ENCODE data around the gene KIF18B.

GRCh38 chr17:44906763-44907728 lies 40.5 kb downstream of the KIF18B start:
- TF ChIP-seq SREBF2 (IDR thresholded peaks at IDR 0.05; ENCODE audit: low read length) (no peak), MXI1 (IDR thresholded peaks at IDR 0.05; ENCODE audit: low read depth, low read length) (no peak), FOXM1 (IDR thresholded peaks at IDR 0.05; ENCODE audit: low read depth, low read length) (no peak), RCOR1 (conservative IDR thresholded peaks at IDR 0.05; ENCODE audit: low read depth, low read length) (no peak), SIN3A (IDR thresholded peaks at IDR 0.05; ENCODE audit: low read depth, low read length) (no peak), CBX5 (IDR thresholded peaks at IDR 0.05; ENCODE audit: low read depth) (no peak), EZH2 (IDR thresholded peaks at IDR 0.05; ENCODE audit: borderline replicate concordance, control insufficient read depth, low read depth, low read length) (no peak), KDM1A (IDR thresholded peaks at IDR 0.05; ENCODE audit: borderline replicate concordance) (no peak), POLR2A (IDR thresholded peaks at IDR 0.05; ENCODE audit: low read depth, low read length) (no peak), POU2F2 (IDR thresholded peaks at IDR 0.05; ENCODE audit: borderline replicate concordance, low read depth, low read length) (no peak)
- TF ChIP-seq, protein P1, sequence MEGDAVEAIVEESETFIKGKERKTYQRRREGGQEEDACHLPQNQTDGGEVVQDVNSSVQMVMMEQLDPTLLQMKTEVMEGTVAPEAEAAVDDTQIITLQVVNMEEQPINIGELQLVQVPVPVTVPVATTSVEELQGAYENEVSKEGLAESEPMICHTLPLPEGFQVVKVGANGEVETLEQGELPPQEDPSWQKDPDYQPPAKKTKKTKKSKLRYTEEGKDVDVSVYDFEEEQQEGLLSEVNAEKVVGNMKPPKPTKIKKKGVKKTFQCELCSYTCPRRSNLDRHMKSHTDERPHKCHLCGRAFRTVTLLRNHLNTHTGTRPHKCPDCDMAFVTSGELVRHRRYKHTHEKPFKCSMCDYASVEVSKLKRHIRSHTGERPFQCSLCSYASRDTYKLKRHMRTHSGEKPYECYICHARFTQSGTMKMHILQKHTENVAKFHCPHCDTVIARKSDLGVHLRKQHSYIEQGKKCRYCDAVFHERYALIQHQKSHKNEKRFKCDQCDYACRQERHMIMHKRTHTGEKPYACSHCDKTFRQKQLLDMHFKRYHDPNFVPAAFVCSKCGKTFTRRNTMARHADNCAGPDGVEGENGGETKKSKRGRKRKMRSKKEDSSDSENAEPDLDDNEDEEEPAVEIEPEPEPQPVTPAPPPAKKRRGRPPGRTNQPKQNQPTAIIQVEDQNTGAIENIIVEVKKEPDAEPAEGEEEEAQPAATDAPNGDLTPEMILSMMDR (IDR thresholded peaks at IDR 0.05 in 2 of 3, conservative IDR thresholded peaks at IDR 0.05 in 1 of 3; ENCODE audit: control insufficient read depth in 2 of 3, extremely low read depth in 1 of 3, insufficient read depth in 1 of 3, low read depth in 3 of 3, low read length in 3 of 3), result no peak
- TF ChIP-seq, protein P2, sequence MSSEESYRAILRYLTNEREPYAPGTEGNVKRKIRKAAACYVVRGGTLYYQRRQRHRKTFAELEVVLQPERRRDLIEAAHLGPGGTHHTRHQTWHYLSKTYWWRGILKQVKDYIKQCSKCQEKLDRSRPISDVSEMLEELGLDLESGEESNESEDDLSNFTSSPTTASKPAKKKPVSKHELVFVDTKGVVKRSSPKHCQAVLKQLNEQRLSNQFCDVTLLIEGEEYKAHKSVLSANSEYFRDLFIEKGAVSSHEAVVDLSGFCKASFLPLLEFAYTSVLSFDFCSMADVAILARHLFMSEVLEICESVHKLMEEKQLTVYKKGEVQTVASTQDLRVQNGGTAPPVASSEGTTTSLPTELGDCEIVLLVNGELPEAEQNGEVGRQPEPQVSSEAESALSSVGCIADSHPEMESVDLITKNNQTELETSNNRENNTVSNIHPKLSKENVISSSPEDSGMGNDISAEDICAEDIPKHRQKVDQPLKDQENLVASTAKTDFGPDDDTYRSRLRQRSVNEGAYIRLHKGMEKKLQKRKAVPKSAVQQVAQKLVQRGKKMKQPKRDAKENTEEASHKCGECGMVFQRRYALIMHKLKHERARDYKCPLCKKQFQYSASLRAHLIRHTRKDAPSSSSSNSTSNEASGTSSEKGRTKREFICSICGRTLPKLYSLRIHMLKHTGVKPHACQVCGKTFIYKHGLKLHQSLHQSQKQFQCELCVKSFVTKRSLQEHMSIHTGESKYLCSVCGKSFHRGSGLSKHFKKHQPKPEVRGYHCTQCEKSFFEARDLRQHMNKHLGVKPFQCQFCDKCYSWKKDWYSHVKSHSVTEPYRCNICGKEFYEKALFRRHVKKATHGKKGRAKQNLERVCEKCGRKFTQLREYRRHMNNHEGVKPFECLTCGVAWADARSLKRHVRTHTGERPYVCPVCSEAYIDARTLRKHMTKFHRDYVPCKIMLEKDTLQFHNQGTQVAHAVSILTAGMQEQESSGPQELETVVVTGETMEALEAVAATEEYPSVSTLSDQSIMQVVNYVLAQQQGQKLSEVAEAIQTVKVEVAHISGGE (CRISPR knock-in tag; IDR thresholded peaks at IDR 0.05), result no peak
- TF ChIP-seq, protein P3, sequence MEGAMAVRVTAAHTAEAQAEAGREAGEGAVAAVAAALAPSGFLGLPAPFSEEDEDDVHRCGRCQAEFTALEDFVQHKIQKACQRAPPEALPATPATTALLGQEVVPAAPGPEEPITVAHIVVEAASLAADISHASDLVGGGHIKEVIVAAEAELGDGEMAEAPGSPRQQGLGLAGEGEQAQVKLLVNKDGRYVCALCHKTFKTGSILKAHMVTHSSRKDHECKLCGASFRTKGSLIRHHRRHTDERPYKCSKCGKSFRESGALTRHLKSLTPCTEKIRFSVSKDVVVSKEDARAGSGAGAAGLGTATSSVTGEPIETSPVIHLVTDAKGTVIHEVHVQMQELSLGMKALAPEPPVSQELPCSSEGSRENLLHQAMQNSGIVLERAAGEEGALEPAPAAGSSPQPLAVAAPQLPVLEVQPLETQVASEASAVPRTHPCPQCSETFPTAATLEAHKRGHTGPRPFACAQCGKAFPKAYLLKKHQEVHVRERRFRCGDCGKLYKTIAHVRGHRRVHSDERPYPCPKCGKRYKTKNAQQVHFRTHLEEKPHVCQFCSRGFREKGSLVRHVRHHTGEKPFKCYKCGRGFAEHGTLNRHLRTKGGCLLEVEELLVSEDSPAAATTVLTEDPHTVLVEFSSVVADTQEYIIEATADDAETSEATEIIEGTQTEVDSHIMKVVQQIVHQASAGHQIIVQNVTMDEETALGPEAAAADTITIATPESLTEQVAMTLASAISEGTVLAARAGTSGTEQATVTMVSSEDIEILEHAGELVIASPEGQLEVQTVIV (IDR thresholded peaks at IDR 0.05; ENCODE audit: borderline replicate concordance, partially characterized antibody), result no peak

Measured in GM12878 (cell line).